Colonic mucosa (tissue), 4 donors: ENCODE results near the gene RNF145. TPM values are rescaled to one million over a fixed set of nuclear protein-coding genes. Genes with fewer than 3 reads are reported as not detected.

ENCODE experiments used
- DNase-seq: peaks from one replicate; pipeline ENCODE4 v3.0.0-alpha.2; 2020
- H3K27ac ChIP-seq: fragments of 200-600 bp; one replicate; pipeline ENCODE4 v1.8.0; 2021
- H3K27me3 ChIP-seq: fragments of 200-600 bp; one replicate; pipeline ENCODE4 v1.8.0; 2021
- H3K36me3 ChIP-seq: fragments of 200-600 bp; one replicate; pipeline ENCODE4 v1.8.0; 2021
- H3K4me1 ChIP-seq: fragments of 200-600 bp; one replicate; pipeline ENCODE4 v1.8.0; 2021; ENCODE audit warnings: mild to moderate bottlenecking
- H3K4me3 ChIP-seq: fragments of 200-600 bp; one replicate; pipeline ENCODE4 v1.8.0; 2021
- H3K9ac ChIP-seq, 2 donors: one replicate each; pipeline ENCODE4 v1.7.0; 2013; ENCODE audit warnings: control low read depth in 2 of 2, low read depth in 2 of 2, low read length in 2 of 2
- H3K9me3 ChIP-seq: fragments of 200-600 bp; one replicate; pipeline ENCODE4 v1.8.0; 2021
- intact Hi-C: fragments of 100-400 bp; cut with DNase I; formaldehyde crosslinking; loops from one replicate; pipeline ENCODE4 v1.14.1; 2022
- total RNA-seq, 2 donors: library from RNA; stranded (reverse); fragmentation: NEBNext Ultra II Directional in 1 of 2; extraction: Animal tissue kit (Norgen Biotek cat#: 25700) in 1 of 2; gene quantifications; one replicate each; pipeline ENCODE4 v1.2.1, GENCODE V29; 2021
- TF ChIP-seq, protein P1 (sequence below): fragments of 200-600 bp; IDR thresholded peaks from one replicate; pipeline ENCODE4 v1.8.0; 2022; ENCODE audit warnings: antibody characterized with exemption, mild to moderate bottlenecking
- donor health status: healthy.
- donor health status: DM: no; HTN: no; CAD: no.
- donor health status: DM: no; HTN: no; CAD: no.

Gene RNF145
- total RNA-seq, 2 donors from 2014 or later: 58.8 to 92.3 TPM

- H3K9me3 ChIP-seq: no peaks in the 10 kb centered on the region
- intact Hi-C loops: no loop called here
Measured at GRCh38 chr5:159202151-159202550, 7.2 kb downstream of the RNF145 start.

GRCh38 chr5:159199780-159200179 is 9.6 kb downstream of the RNF145 start:
- no peaks in the 10 kb centered on the region for H3K36me3 ChIP-seq
- intact Hi-C loops: no loop called here
- H3K9me3 ChIP-seq: no peaks in the 10 kb centered on the region
- H3K27ac ChIP-seq: no peak overlapping the region
- H3K27me3 ChIP-seq: no peaks in the 10 kb centered on the region
- H3K4me1 ChIP-seq: no peaks in the 10 kb centered on the region
- H3K9ac ChIP-seq: no peak overlapping the region
- TF ChIP-seq, protein P1, sequence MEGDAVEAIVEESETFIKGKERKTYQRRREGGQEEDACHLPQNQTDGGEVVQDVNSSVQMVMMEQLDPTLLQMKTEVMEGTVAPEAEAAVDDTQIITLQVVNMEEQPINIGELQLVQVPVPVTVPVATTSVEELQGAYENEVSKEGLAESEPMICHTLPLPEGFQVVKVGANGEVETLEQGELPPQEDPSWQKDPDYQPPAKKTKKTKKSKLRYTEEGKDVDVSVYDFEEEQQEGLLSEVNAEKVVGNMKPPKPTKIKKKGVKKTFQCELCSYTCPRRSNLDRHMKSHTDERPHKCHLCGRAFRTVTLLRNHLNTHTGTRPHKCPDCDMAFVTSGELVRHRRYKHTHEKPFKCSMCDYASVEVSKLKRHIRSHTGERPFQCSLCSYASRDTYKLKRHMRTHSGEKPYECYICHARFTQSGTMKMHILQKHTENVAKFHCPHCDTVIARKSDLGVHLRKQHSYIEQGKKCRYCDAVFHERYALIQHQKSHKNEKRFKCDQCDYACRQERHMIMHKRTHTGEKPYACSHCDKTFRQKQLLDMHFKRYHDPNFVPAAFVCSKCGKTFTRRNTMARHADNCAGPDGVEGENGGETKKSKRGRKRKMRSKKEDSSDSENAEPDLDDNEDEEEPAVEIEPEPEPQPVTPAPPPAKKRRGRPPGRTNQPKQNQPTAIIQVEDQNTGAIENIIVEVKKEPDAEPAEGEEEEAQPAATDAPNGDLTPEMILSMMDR: no peak
- DNase-seq: no peak
- H3K4me3 ChIP-seq: no peak overlapping the region

More at GRCh38 chr5:159202151-159202550, 7.2 kb downstream of the RNF145 start:
- no peak for DNase-seq
- no peaks in the 10 kb centered on the region for H3K4me1 ChIP-seq
- TF ChIP-seq, protein P1: no peak
- no peaks in the 10 kb centered on the region for H3K36me3 ChIP-seq
- H3K27me3 ChIP-seq: no peaks in the 10 kb centered on the region
- H3K4me3 ChIP-seq: no peak overlapping the region
- H3K9ac ChIP-seq: no peak overlapping the region
- H3K27ac ChIP-seq: no peak overlapping the region

DNA sequence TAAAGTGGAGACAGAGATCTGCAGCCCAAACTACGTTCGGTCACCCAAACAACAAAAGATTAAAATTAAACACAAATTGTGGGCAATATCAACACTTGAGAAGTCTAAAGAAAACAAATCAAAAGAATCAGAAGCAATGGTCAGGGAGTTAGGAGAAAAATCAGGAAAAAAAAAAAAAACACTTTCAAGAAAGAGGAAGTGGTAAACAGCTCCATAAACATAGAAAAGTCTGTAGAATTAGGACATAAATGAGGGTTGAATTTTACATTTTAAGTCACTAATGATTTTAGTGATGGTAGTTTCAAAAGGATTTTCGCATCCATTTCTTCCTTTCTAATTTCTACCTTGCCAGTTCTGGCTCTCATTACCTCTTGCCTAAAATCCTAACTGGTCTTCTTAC is 10.1 kb downstream of the RNF145 start:
- Histone ChIP-seq H3K4me1 (no peaks in the 10 kb centered on the region), H3K4me3 (no peak overlapping the region), H3K9ac (no peak overlapping the region), H3K9me3 (no peaks in the 10 kb centered on the region), H3K27me3 (no peaks in the 10 kb centered on the region), H3K36me3 (no peaks in the 10 kb centered on the region), H3K27ac (no peak overlapping the region)
- TF ChIP-seq, protein P1: no peak
- intact Hi-C loops: no loop called here
- no peak for DNase-seq

- no peaks in the 10 kb centered on the region for H3K36me3 ChIP-seq
- no peak for DNase-seq
- intact Hi-C loops: no loop called here
- H3K27ac ChIP-seq: no peak overlapping the region
- no peaks in the 10 kb centered on the region for H3K4me1 ChIP-seq
- TF ChIP-seq, protein P1: no peak
- H3K4me3 ChIP-seq: no peak overlapping the region
- no peaks in the 10 kb centered on the region for H3K27me3 ChIP-seq
- H3K9ac ChIP-seq: no peak overlapping the region
- H3K9me3 ChIP-seq: no peaks in the 10 kb centered on the region
Measured at GRCh38 chr5:159198063-159199036, 11.0 kb downstream of the RNF145 start.

- no peak for DNase-seq
- Histone ChIP-seq H3K36me3 (no peaks in the 10 kb centered on the region), H3K4me1 (no peaks in the 10 kb centered on the region), H3K27me3 (no peaks in the 10 kb centered on the region), H3K9me3 (no peaks in the 10 kb centered on the region), H3K4me3 (no peak overlapping the region), H3K27ac (no peak overlapping the region), H3K9ac (no peak overlapping the region)
- TF ChIP-seq, protein P1: no peak
- intact Hi-C loops: no loop called here
Measured at GRCh38 chr5:159195775-159196174, 13.6 kb downstream of the RNF145 start.
